GM18870 (cell line): ENCODE results near the gene AMN1.
"Not testable (repeated sequence)": the region's sequence is repeated elsewhere in the genome, so short reads cannot be mapped to it uniquely, and the experiment has no call there.

Source experiments
- ATAC-seq: cut with Tn5 transposase; IDR thresholded peaks from one replicate; pipeline ENCODE4 v1.9.1; 2021; ENCODE audit warnings: moderate library complexity; ENCODE audit not compliant: unreplicated experiment

The AMN1 gene

GRCh38 chr12:31728917-31729640, at the start of gene AMN1:
Gene AMN1, minus strand, starts transcription at chr12:31729021. Its CDS starts 13 bp downstream, at chr12:31729008.
- peak; percentile 95 for ATAC-seq

GRCh38 chr12:31773867-31774266, 45.0 kb upstream of the AMN1 start:
- no peak for ATAC-seq

- ATAC-seq, result no peak
Observed at GRCh38 chr12:31773223-31773750, 44.5 kb upstream of the AMN1 start.

- ATAC-seq, result no peak
Observed at GRCh38 chr12:31772685-31773222, 43.9 kb upstream of the AMN1 start.

GRCh38 chr12:31772186-31772585, 43.4 kb upstream of the AMN1 start:
- no peak for ATAC-seq

- ATAC-seq, result no peak
Observed at GRCh38 chr12:31768046-31768445, 39.2 kb upstream of the AMN1 start.

- no peak for ATAC-seq
Observed at GRCh38 chr12:31765931-31766330, 37.1 kb upstream of the AMN1 start.

- no peak for ATAC-seq
Observed at GRCh38 chr12:31759632-31760459, 31.0 kb upstream of the AMN1 start.

- not testable (repeated sequence) for ATAC-seq
Observed at GRCh38 chr12:31758297-31758696, 29.5 kb upstream of the AMN1 start.

GRCh38 chr12:31756977-31757420, 28.2 kb upstream of the AMN1 start:
- no peak for ATAC-seq

- no peak for ATAC-seq
Observed at GRCh38 chr12:31752450-31752849, 23.6 kb upstream of the AMN1 start.

- no peak for ATAC-seq
Observed at GRCh38 chr12:31751085-31751484, 22.3 kb upstream of the AMN1 start.

- no peak for ATAC-seq
Observed at GRCh38 chr12:31750747-31751039, 21.9 kb upstream of the AMN1 start.

GRCh38 chr12:31749024-31749704, 20.3 kb upstream of the AMN1 start:
- peak; percentile 77 for ATAC-seq

- ATAC-seq, result no peak
Observed at GRCh38 chr12:31745242-31745641, 16.4 kb upstream of the AMN1 start.

- not testable (repeated sequence) for ATAC-seq
Observed at GRCh38 chr12:31744363-31744762, 15.5 kb upstream of the AMN1 start.

GRCh38 chr12:31742891-31743290, 14.1 kb upstream of the AMN1 start:
- ATAC-seq, result no peak

- ATAC-seq, result no peak
Observed at GRCh38 chr12:31740628-31741027, 11.8 kb upstream of the AMN1 start.

- ATAC-seq, result no peak
Observed at GRCh38 chr12:31737763-31738162, 8.9 kb upstream of the AMN1 start.

- no peak for ATAC-seq
Observed at GRCh38 chr12:31737345-31737744, 8.5 kb upstream of the AMN1 start.

GRCh38 chr12:31736472-31736871, 7.7 kb upstream of the AMN1 start:
- ATAC-seq, result peak; percentile 51
